HepG2 (cell line): ENCODE data around the gene DNAH8. TPM values are rescaled to one million over a fixed set of nuclear protein-coding genes. Genes with fewer than 3 reads are reported as not detected.

Experiments
- ATAC-seq: fragments of 200-7000 bp; cut with Tn5 transposase; 3 replicates; pipeline ENCODE4 v1.9.1; 2020; ENCODE audit warnings: mild to moderate bottlenecking, moderate library complexity
- BruUV-seq: library from RNA; stranded (reverse); fragments of 400-500 nt; replicated peaks from 2 replicates; lab custom pipeline; 2021; lab: Mats Ljungman, UMichigan
- CTCF ChIA-PET: fragments of 300-600 bp; formaldehyde crosslinking; extraction: SDS; loops from one replicate; lab custom pipeline; 2021; ENCODE audit warnings: low total read pairs, inconsistent platforms, low intra/inter-chr PET ratio; lab: Yijun Ruan, JAX
- POLR2A ChIA-PET: fragments of 350-600 bp; sonication (Branson Sonifier 250); formaldehyde crosslinking; loops from one replicate; lab custom pipeline; 2020; ENCODE audit warnings: antibody characterized with exemption, inconsistent platforms; lab: Yijun Ruan, JAX
- DNase-seq: peaks from one replicate; pipeline ENCODE4 v3.0.0-alpha.2; 2015; ENCODE audit warnings: low spot score
- FAIRE-seq: peaks from 3 replicates; lab custom pipeline; 2011; peaks lifted over from hg19 to GRCh38; lab: Jason Lieb, UNC
- H2AFZ ChIP-seq: one replicate; pipeline ENCODE4 v1.6.1; 2011; ENCODE audit warnings: low read length, inconsistent platforms
- H3K27ac ChIP-seq: fragments of 300-600 bp; 3 replicates; pipeline ENCODE4 v1.8.0; 2011; ENCODE audit warnings: mixed run types, mild to moderate bottlenecking, mixed read lengths, low read length, inconsistent platforms; ENCODE audit not compliant: insufficient read depth; ENCODE audit errors: extremely low read length
- H3K27me3 ChIP-seq, 2 experiments: fragments of 200-600 bp in 1 of 2; 2 replicates in 1 of 2; 3 replicates in 1 of 2; pipeline versions ENCODE4 v1.6.0 to v1.8.0; 2011; ENCODE audit warnings: low read length in 2 of 2, mild to moderate bottlenecking in 2 of 2, moderate library complexity in 2 of 2, inconsistent platforms in 1 of 2; ENCODE audit not compliant: insufficient read depth in 2 of 2, control insufficient read depth in 1 of 2
- H3K36me3 ChIP-seq, 2 experiments: fragments of 200-600 bp in 1 of 2; replicated peaks in 1 of 2; 2 replicates in 1 of 2; 3 replicates in 1 of 2; pipeline versions ENCODE4 v1.5.1 to v1.8.0; 2011; ENCODE audit warnings: low read length in 2 of 2, inconsistent platforms in 1 of 2; ENCODE audit not compliant: insufficient read depth in 2 of 2, control insufficient read depth in 1 of 2
- H3K4me1 ChIP-seq: 2 replicates; pipeline ENCODE4 v1.5.1; 2012; ENCODE audit warnings: low read length, inconsistent platforms; ENCODE audit not compliant: insufficient read depth
- H3K4me2 ChIP-seq: 2 replicates; pipeline ENCODE4 v1.6.0; 2011; ENCODE audit warnings: low read depth, low read length, inconsistent platforms
- H3K4me3 ChIP-seq, 3 experiments: fragments of 200-600 bp in 1 of 3; sonication (generic), shearing (Covaris generic) in 1 of 3; replicated peaks in 1 of 3; 2 replicates each; pipeline ENCODE4 v1.5.1; 2011 to 2016; ENCODE audit warnings: low read length in 3 of 3, inconsistent platforms in 2 of 3, low read depth in 2 of 3, mild to moderate bottlenecking in 2 of 3, control low read depth in 1 of 3, mixed read lengths in 1 of 3; ENCODE audit not compliant: insufficient read depth in 1 of 3
- H3K79me2 ChIP-seq: one replicate; pipeline ENCODE4 v1.6.1; 2011; ENCODE audit warnings: low read length, inconsistent platforms; ENCODE audit not compliant: insufficient read depth
- H3K9ac ChIP-seq: 2 replicates; pipeline ENCODE4 v1.6.0; 2011; ENCODE audit warnings: mild to moderate bottlenecking, low read depth, low read length, inconsistent platforms; ENCODE audit not compliant: insufficient read depth
- H3K9me3 ChIP-seq: 2 replicates; pipeline ENCODE4 v1.5.1; 2012; ENCODE audit warnings: mild to moderate bottlenecking, low read length
- H4K20me1 ChIP-seq: 2 replicates; pipeline ENCODE4 v1.6.0; 2011; ENCODE audit warnings: inconsistent platforms, mild to moderate bottlenecking, low read length, moderate library complexity; ENCODE audit not compliant: insufficient read depth
- ELF4 ChIP-seq: sonication (generic); formaldehyde crosslinking; IDR thresholded peaks from 2 replicates; pipeline ENCODE4 v1.5.0; 2020; ENCODE audit warnings: missing genetic modification reagents, mild to moderate bottlenecking, moderate library complexity, borderline replicate concordance
- ESRRA ChIP-seq: sonication (generic); formaldehyde crosslinking; IDR thresholded peaks from 2 replicates; pipeline ENCODE4 v1.5.1; 2020; ENCODE audit warnings: mild to moderate bottlenecking, low read depth, missing genetic modification reagents
- GTF3A ChIP-seq: sonication (generic); formaldehyde crosslinking; conservative IDR thresholded peaks from 2 replicates; pipeline ENCODE4 v1.4.0; 2020; ENCODE audit warnings: mild to moderate bottlenecking, missing genetic modification reagents
- NFIC ChIP-seq: IDR thresholded peaks from 2 replicates; pipeline ENCODE4 v1.6.1; 2012; ENCODE audit warnings: mild to moderate bottlenecking, low read length, inconsistent platforms
- RNF2 ChIP-seq: fragments of 450-650 bp; conservative IDR thresholded peaks from 2 replicates; pipeline ENCODE4 v1.6.1; 2016; ENCODE audit warnings: low read depth
- SIN3B ChIP-seq: fragments of 150-350 bp; IDR thresholded peaks from 2 replicates; pipeline ENCODE4 v1.6.1; 2014; ENCODE audit warnings: low read length
- SIX1 ChIP-seq: sonication (generic); formaldehyde crosslinking; IDR thresholded peaks from 2 replicates; pipeline ENCODE4 v1.4.0; 2020; ENCODE audit warnings: missing genetic modification reagents, borderline replicate concordance
- STAG1 ChIP-seq: sonication (generic); formaldehyde crosslinking; IDR thresholded peaks from 2 replicates; pipeline ENCODE4 v1.4.0; 2020; ENCODE audit warnings: missing genetic modification reagents
- ZC3H13 ChIP-seq: sonication (generic); formaldehyde crosslinking; IDR thresholded peaks from 2 replicates; pipeline ENCODE4 v1.8.1; 2023; ENCODE audit warnings: mild to moderate bottlenecking, missing genetic modification reagents, moderate library complexity
- ZNF326 ChIP-seq: sonication (generic); formaldehyde crosslinking; IDR thresholded peaks from 2 replicates; pipeline ENCODE4 v1.4.0; 2020; ENCODE audit warnings: missing genetic modification reagents, borderline replicate concordance
- ZNF337 ChIP-seq: sonication (generic); formaldehyde crosslinking; IDR thresholded peaks from 2 replicates; pipeline ENCODE4 v1.5.1; 2020; ENCODE audit warnings: missing genetic modification reagents, low read depth, mild to moderate bottlenecking, borderline replicate concordance
- ZNF749 ChIP-seq: sonication (generic); formaldehyde crosslinking; IDR thresholded peaks from 2 replicates; pipeline ENCODE4 v1.8.0; 2022; ENCODE audit warnings: mild to moderate bottlenecking, missing genetic modification reagents, moderate library complexity, borderline replicate concordance
- ZNF850 ChIP-seq: sonication (generic); formaldehyde crosslinking; conservative IDR thresholded peaks from 2 replicates; pipeline ENCODE4 v1.9.0; 2021; ENCODE audit warnings: mild to moderate bottlenecking, missing genetic modification reagents
- WGBS: methylation state at CpG from one replicate; pipeline ENCODE4 v1.1.6; 2017; ENCODE audit warnings: low lambda C conversion rate; 5-methylcytosine and 5-hydroxymethylcytosine counted together
- in situ Hi-C: cut with HindIII; loops from 2 replicates; pipeline ENCODE4 v1.10.0; 2017; ENCODE audit warnings: low pct_unique_long_range_greater_than_20kb; ENCODE audit not compliant: extremely low pct_ligation_motif_present
- intact Hi-C: fragments of 100-400 bp; cut with micrococcal nuclease; formaldehyde crosslinking; loops from one replicate; pipeline ENCODE4 v1.10.0; 2022; ENCODE audit not compliant: unreplicated experiment
- polyA plus RNA-seq, 8 experiments: library from polyadenylated mRNA; depleted of rRNA in 3 of 8; stranded (reverse) in 7 of 8; unstranded in 1 of 8; fragments of >200 nt; fragmentation: Illumina TruSeq in 4 of 8; extraction: Trizol in 4 of 8; gene quantifications; 2 replicates each; pipeline versions ENCODE4 v1.2.1 to v1.2.3, GENCODE V29; 2011 to 2016; ENCODE audit warnings: low read depth in 4 of 8, missing spikeins in 1 of 8, mixed read lengths in 1 of 8; ENCODE audit not compliant: insufficient read depth in 1 of 8
- total RNA-seq, 5 experiments: library from RNA; depleted of rRNA; stranded (reverse); fragments of >200 nt; fragmentation: Illumina TruSeq; extraction: Trizol; gene quantifications; 2 replicates each; pipeline ENCODE4 v1.2.3, GENCODE V29; 2016; ENCODE audit warnings: low read depth in 1 of 5
- TF ChIP-seq, protein P1 (sequence below): sonication (generic); formaldehyde crosslinking; IDR thresholded peaks from 2 replicates; pipeline ENCODE4 v1.8.0; 2022; ENCODE audit warnings: missing genetic modification reagents, mild to moderate bottlenecking, inconsistent platforms, borderline replicate concordance
- TF ChIP-seq, protein P2 (sequence below): sonication (generic); formaldehyde crosslinking; IDR thresholded peaks from 2 replicates; pipeline ENCODE4 v1.5.1; 2020; ENCODE audit warnings: mild to moderate bottlenecking, missing genetic modification reagents, borderline replicate concordance

Gene DNAH8
- total and polyA plus RNA-seq, 2 of the 13 experiments (the other 11 are each of a cell fraction or from before 2014, with no cell fraction given) = not detected

GRCh38 chr6:38935051-38935450, 219.9 kb downstream of the DNAH8 start (continued):
- TF ChIP-seq SIN3B = no peak
- TF ChIP-seq STAG1 (CRISPR knock-in tag) = no peak
- no peak for TF ChIP-seq ZNF850 (CRISPR knock-in tag)

- POLR2A ChIA-PET = no interaction called here
- BruUV-seq = no TSS peak
- Histone ChIP-seq H2AFZ (no peak overlapping the region), H3K79me2 (no peaks in the 10 kb centered on the region), H3K4me1 (no peaks in the 10 kb centered on the region), H4K20me1 (no peaks in the 10 kb centered on the region), H3K36me3 (no peaks in the 10 kb centered on the region), H3K4me2 (no peak overlapping the region), H3K9me3 (no peaks in the 10 kb centered on the region), H3K9ac (no peak overlapping the region), H3K4me3 (no peak overlapping the region), H3K27me3 (no peaks in the 10 kb centered on the region; a peak in 1 of 5 replicates), H3K27ac (no peak overlapping the region)
- DNase-seq (no peak), FAIRE-seq (no peak), ATAC-seq (no peak)
- 57% methylated on average over 15 of the region's 15 CpGs for WGBS
- CTCF ChIA-PET = no interaction called here
- intact Hi-C loops = no loop called here
- in situ Hi-C loops = no loop called here
- TF ChIP-seq RNF2 (no peak), ZNF749 (CRISPR knock-in tag) (no peak), ZC3H13 (no peak), ZNF326 (CRISPR knock-in tag) (no peak), ELF4 (CRISPR knock-in tag) (no peak), ESRRA (CRISPR knock-in tag) (no peak), ZNF337 (CRISPR knock-in tag) (no peak), SIX1 (CRISPR knock-in tag) (no peak), NFIC (no peak), GTF3A (CRISPR knock-in tag) (no peak)
- TF ChIP-seq, protein P1, sequence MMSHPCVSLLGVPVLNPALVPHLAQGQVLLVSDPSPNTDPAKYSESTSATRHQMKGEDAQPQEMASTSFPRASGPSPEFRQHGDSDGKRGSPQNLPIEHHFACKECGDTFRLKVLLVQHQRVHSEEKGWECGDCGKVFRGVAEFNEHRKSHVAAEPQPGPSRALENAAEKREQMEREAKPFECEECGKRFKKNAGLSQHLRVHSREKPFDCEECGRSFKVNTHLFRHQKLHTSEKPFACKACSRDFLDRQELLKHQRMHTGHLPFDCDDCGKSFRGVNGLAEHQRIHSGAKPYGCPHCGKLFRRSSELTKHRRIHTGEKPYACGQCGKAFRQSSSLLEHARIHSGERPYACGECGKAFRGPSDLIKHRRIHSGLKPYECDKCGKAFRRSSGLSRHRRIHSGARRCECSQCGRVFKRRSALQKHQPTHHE = no peak
- TF ChIP-seq, protein P2, sequence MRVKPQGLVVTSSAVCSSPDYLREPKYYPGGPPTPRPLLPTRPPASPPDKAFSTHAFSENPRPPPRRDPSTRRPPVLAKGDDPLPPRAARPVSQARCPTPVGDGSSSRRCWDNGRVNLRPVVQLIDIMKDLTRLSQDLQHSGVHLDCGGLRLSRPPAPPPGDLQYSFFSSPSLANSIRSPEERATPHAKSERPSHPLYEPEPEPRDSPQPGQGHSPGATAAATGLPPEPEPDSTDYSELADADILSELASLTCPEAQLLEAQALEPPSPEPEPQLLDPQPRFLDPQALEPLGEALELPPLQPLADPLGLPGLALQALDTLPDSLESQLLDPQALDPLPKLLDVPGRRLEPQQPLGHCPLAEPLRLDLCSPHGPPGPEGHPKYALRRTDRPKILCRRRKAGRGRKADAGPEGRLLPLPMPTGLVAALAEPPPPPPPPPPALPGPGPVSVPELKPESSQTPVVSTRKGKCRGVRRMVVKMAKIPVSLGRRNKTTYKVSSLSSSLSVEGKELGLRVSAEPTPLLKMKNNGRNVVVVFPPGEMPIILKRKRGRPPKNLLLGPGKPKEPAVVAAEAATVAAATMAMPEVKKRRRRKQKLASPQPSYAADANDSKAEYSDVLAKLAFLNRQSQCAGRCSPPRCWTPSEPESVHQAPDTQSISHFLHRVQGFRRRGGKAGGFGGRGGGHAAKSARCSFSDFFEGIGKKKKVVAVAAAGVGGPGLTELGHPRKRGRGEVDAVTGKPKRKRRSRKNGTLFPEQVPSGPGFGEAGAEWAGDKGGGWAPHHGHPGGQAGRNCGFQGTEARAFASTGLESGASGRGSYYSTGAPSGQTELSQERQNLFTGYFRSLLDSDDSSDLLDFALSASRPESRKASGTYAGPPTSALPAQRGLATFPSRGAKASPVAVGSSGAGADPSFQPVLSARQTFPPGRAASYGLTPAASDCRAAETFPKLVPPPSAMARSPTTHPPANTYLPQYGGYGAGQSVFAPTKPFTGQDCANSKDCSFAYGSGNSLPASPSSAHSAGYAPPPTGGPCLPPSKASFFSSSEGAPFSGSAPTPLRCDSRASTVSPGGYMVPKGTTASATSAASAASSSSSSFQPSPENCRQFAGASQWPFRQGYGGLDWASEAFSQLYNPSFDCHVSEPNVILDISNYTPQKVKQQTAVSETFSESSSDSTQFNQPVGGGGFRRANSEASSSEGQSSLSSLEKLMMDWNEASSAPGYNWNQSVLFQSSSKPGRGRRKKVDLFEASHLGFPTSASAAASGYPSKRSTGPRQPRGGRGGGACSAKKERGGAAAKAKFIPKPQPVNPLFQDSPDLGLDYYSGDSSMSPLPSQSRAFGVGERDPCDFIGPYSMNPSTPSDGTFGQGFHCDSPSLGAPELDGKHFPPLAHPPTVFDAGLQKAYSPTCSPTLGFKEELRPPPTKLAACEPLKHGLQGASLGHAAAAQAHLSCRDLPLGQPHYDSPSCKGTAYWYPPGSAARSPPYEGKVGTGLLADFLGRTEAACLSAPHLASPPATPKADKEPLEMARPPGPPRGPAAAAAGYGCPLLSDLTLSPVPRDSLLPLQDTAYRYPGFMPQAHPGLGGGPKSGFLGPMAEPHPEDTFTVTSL = no peak
Measured at GRCh38 chr6:38937839-38938613, 222.9 kb downstream of the DNAH8 start.
